GM12872 (cell line): Measurements from ENCODE around the gene CLDN12.

Experiments
- CTCF ChIP-seq: IDR thresholded peaks from 3 replicates; pipeline ENCODE4 v1.5.1; 2011; ENCODE audit warnings: low read depth, mild to moderate bottlenecking, low read length, moderate library complexity; ENCODE audit not compliant: insufficient read depth

Gene CLDN12

GRCh38 chr7:90433221-90433620 is 30.0 kb downstream of the CLDN12 start:
- no peak for TF ChIP-seq CTCF

- TF ChIP-seq CTCF, result no peak
These were observed 42.4 kb downstream of the CLDN12 start for GRCh38 chr7:90445633-90446032.

GRCh38 chr7:90446137-90446899 is 43.1 kb downstream of the CLDN12 start:
- no peak for TF ChIP-seq CTCF

GRCh38 chr7:90453259-90453891 is 50.1 kb downstream of the CLDN12 start:
- no peak for TF ChIP-seq CTCF

GRCh38 chr7:90453931-90454330 is 50.7 kb downstream of the CLDN12 start:
- no peak for TF ChIP-seq CTCF

- TF ChIP-seq CTCF, result peak; percentile 70
These were observed 52.1 kb downstream of the CLDN12 start for GRCh38 chr7:90455163-90456030.

GRCh38 chr7:90458104-90458503 is 54.8 kb downstream of the CLDN12 start:
- TF ChIP-seq CTCF, result no peak
